ENCODE results near the gene SPRY2. TPM values are rescaled to one million over a fixed set of nuclear protein-coding genes. Genes with fewer than 3 reads are reported as not detected.

The SPRY2 gene
- total RNA-seq, 1 donor from 2014 or later, result 20.9 TPM

DNA sequence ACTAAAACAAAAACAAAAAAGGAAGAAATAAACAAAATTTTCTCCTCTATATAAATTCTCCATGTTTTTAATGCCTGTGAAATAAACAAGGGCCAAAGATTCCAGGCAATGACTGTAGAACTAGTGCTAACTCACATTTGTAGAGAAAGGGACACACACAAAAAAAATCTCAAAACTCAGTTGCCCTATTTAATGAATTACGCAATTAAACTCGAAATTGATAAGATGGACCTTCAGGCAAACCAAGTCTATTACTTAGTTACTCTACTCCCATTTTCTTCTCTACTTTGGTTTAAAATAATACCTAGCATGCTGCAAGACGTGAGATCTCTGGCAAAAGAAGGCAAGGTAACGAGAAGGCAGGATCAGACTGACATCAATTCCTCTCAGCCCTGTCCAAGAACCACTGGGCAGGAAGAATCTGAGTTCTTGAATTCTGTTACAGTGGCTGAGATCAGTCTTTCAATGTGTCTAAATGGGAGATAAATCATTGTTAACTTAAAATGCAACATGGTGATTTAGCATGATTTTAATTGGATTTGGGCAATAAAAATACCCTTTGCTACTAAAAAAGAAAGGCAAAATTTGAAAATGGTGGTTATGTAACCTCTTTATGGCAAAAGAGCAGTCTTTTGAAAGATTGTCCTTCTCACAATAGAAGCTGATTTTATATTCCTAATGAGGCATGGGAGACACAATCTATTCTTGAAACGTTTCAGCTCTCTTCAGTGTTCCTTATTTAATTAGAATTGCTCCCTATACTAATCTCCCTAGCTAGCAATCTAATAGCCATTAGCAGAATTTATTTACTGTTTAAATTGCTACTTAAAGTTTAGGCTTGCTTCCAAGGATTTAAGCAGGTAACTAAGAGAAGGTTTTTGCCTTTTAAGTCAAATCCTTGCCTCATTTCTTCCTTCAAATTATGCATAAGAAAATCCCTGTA is 25.9 kb downstream of the SPRY2 start:
- TF ChIP-seq, protein P1, sequence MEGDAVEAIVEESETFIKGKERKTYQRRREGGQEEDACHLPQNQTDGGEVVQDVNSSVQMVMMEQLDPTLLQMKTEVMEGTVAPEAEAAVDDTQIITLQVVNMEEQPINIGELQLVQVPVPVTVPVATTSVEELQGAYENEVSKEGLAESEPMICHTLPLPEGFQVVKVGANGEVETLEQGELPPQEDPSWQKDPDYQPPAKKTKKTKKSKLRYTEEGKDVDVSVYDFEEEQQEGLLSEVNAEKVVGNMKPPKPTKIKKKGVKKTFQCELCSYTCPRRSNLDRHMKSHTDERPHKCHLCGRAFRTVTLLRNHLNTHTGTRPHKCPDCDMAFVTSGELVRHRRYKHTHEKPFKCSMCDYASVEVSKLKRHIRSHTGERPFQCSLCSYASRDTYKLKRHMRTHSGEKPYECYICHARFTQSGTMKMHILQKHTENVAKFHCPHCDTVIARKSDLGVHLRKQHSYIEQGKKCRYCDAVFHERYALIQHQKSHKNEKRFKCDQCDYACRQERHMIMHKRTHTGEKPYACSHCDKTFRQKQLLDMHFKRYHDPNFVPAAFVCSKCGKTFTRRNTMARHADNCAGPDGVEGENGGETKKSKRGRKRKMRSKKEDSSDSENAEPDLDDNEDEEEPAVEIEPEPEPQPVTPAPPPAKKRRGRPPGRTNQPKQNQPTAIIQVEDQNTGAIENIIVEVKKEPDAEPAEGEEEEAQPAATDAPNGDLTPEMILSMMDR (IDR thresholded peaks at IDR 0.05; ENCODE audit: insufficient read depth, low read length, poor library complexity, severe bottlenecking), result no peak
- Histone ChIP-seq H3K27me3 (ENCODE audit: control insufficient read depth, insufficient read depth, low read length) (no peaks in the 10 kb centered on the region), H3K4me3 (ENCODE audit: low read depth, low read length) (no peak overlapping the region), H3K36me3 (ENCODE audit: control insufficient read depth, insufficient read depth, low read length) (no peaks in the 10 kb centered on the region)
- no peak for DNase-seq (ENCODE audit: low read depth)

GRCh38 chr13:80313668-80314256 is 27.2 kb downstream of the SPRY2 start:
- H3K27me3 ChIP-seq (ENCODE audit: control insufficient read depth, insufficient read depth, low read length), result no peaks in the 10 kb centered on the region
- TF ChIP-seq, protein P1 (IDR thresholded peaks at IDR 0.05; ENCODE audit: insufficient read depth, low read length, poor library complexity, severe bottlenecking), result no peak
- H3K36me3 ChIP-seq (ENCODE audit: control insufficient read depth, insufficient read depth, low read length), result no peaks in the 10 kb centered on the region
- H3K4me3 ChIP-seq (ENCODE audit: low read depth, low read length), result no peak overlapping the region
- no peak for DNase-seq (ENCODE audit: low read depth)

DNA sequence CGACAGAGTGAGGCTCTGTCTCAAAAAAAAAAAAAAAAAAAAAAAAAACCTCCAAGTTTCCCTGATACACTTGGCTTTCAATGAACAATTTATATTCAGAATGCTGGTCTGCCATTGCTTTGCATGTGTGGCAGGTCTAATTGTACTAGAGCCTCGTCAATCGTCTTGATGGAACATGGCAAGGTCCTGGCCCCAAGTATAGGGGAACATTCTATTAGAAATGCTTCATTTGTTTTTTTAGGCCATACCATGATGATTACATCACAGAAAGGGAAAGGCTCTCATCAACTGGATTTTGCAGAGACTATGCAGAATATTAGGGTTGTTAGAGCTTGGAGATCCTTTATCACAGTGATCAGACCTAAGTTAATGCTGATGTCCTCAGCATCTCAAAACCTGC is 28.0 kb downstream of the SPRY2 start:
- DNase-seq (ENCODE audit: low read depth), result no peak
- TF ChIP-seq, protein P1 (IDR thresholded peaks at IDR 0.05; ENCODE audit: insufficient read depth, low read length, poor library complexity, severe bottlenecking), result no peak
- Histone ChIP-seq H3K4me3 (ENCODE audit: low read depth, low read length) (no peak overlapping the region), H3K27me3 (ENCODE audit: control insufficient read depth, insufficient read depth, low read length) (no peaks in the 10 kb centered on the region), H3K36me3 (ENCODE audit: control insufficient read depth, insufficient read depth, low read length) (no peaks in the 10 kb centered on the region)

DNA sequence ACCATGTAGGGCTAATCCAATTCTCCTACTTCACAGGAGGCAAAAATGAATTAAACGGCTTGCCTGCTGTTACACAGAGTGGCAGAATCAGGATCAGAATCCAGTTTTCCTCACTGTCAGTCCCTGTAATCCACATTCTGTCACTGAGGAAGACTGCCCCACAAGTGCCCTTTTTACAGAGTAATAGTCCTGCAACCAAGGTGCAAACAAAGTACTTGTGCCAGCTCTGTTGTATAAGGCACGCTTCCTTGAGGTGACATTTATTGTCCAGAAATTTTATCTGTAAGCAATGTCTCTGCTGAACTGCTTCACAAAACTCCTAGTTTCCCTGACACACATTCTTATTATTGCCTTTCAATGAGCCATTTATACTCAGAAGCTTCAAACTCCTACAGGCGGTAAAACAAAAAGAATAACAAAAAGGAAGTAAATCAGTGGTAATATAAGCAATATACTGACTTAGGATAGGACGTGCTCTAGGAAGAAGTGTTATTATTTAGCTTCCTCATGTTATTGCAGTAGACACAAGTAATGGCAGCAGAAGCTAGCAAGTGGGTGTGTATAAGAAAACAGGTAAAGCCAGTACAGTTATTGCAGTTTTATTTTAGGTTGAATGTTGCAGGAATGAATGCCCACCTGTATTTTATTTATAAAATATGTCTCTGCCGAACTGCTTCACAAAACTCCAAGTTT is 28.8 kb downstream of the SPRY2 start:
- no peaks in the 10 kb centered on the region for H3K36me3 ChIP-seq (ENCODE audit: control insufficient read depth, insufficient read depth, low read length)
- no peaks in the 10 kb centered on the region for H3K27me3 ChIP-seq (ENCODE audit: control insufficient read depth, insufficient read depth, low read length)
- TF ChIP-seq, protein P1 (IDR thresholded peaks at IDR 0.05; ENCODE audit: insufficient read depth, low read length, poor library complexity, severe bottlenecking), result no peak
- no peak for DNase-seq (ENCODE audit: low read depth)
- no peak overlapping the region for H3K4me3 ChIP-seq (ENCODE audit: low read depth, low read length)

DNA sequence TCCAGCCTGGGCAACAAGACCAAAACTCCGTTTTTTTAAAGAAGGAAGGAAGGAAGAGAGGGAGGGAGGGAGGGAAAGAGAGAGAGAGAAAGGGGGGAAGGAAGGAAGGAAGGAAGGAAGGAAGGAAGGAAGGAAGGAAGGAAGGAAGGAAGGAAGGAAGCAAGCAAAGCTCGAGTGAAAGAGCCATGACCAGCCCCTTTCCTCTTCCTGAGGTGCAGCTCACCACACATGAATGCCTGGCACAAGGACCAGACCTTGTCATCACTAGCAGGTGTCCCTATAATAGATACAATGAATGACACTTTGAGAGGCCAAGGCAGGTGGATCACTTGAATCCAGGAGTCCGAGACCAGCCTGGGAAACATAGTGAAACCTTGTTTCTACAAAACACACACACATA is 31.0 kb downstream of the SPRY2 start:
- DNase-seq (ENCODE audit: low read depth), result no peak
- no peaks in the 10 kb centered on the region for H3K36me3 ChIP-seq (ENCODE audit: control insufficient read depth, insufficient read depth, low read length)
- H3K4me3 ChIP-seq (ENCODE audit: low read depth, low read length), result no peak overlapping the region
- TF ChIP-seq, protein P1 (IDR thresholded peaks at IDR 0.05; ENCODE audit: insufficient read depth, low read length, poor library complexity, severe bottlenecking), result no peak
- no peaks in the 10 kb centered on the region for H3K27me3 ChIP-seq (ENCODE audit: control insufficient read depth, insufficient read depth, low read length)
